Immature natural killer cell (primary cell): ENCODE measurements around the gene ROCK1. TPM values are rescaled to one million over a fixed set of nuclear protein-coding genes. Genes with fewer than 3 reads are reported as not detected.
"Not testable (repeated sequence)": the region's sequence is repeated elsewhere in the genome, so short reads cannot be mapped to it uniquely, and the experiment has no call there.

Experiments
- DNase-seq, 3 donors: peaks; one replicate each; pipeline ENCODE4 v3.0.0; 2022; ENCODE audit warnings: mixed read lengths in 1 of 3
- H3K27ac Mint-ChIP-seq, 6 donors: one replicate each; pipeline ENCODE4 v1.8.0; 2020; ENCODE audit warnings: mixed read lengths in 6 of 6, mild to moderate bottlenecking in 5 of 6, inconsistent platforms in 4 of 6, moderate library complexity in 3 of 6
- H3K27me3 Mint-ChIP-seq, 3 donors: one replicate each; pipeline ENCODE4 v1.8.0; 2020 to 2021; ENCODE audit warnings: low read depth in 3 of 3, mild to moderate bottlenecking in 3 of 3, mixed read lengths in 3 of 3, moderate library complexity in 3 of 3, inconsistent platforms in 1 of 3
- H3K36me3 Mint-ChIP-seq, 3 donors: one replicate each; pipeline ENCODE4 v1.8.0; 2020; ENCODE audit warnings: mixed read lengths in 3 of 3, inconsistent platforms in 2 of 3, mild to moderate bottlenecking in 2 of 3
- H3K4me1 Mint-ChIP-seq, 2 donors: one replicate each; pipeline ENCODE4 v1.8.0; 2020; ENCODE audit warnings: inconsistent platforms in 2 of 2, mild to moderate bottlenecking in 2 of 2, mixed read lengths in 2 of 2, moderate library complexity in 1 of 2
- H3K4me3 Mint-ChIP-seq, 5 donors: one replicate each; pipeline ENCODE4 v1.8.0; 2020; ENCODE audit warnings: mild to moderate bottlenecking in 5 of 5, mixed read lengths in 5 of 5, inconsistent platforms in 3 of 5, moderate library complexity in 3 of 5
- H3K9me3 Mint-ChIP-seq, 6 donors: one replicate each; pipeline ENCODE4 v1.8.0; 2020; ENCODE audit warnings: mild to moderate bottlenecking in 6 of 6, mixed read lengths in 6 of 6, inconsistent platforms in 4 of 6, moderate library complexity in 3 of 6
- polyA plus RNA-seq, 3 donors: library from polyadenylated mRNA; unstranded; fragments of 300-500 nt; fragmentation: Illumina TruSeq; gene quantifications; one replicate each; pipeline ENCODE4 v1.2.3, GENCODE V29; 2021

The ROCK1 gene
- polyA plus RNA-seq: 10 to 100 TPM; 15.3 to 56.7 (median 16.0) TPM

- Mint-ChIP-seq H3K4me3 (no peak within 1 kb of the TSS), H3K27me3 (peaks cover 12 to 23% (median 13%) of the 10 kb centered on the region in 3 donors), H3K9me3 (no peaks in the 10 kb centered on the region), H3K27ac (peak within 1 kb of the TSS; percentile 91 to 97 (median 94)), H3K4me1 (peaks cover 16% of the 10 kb centered on the region in 2 donors), H3K36me3 (no peaks in the 10 kb centered on the region)
- peak; percentile 97 to 98 (median 98) for DNase-seq
Measured at GRCh38 chr18:21111346-21112139, at the start of gene ROCK1. TSS of gene ROCK1 (minus strand) at chr18:21111813. CDS start at chr18:21110910, 903 bp downstream.

- peaks cover 2 to 9% (median 6%) of the 10 kb centered on the region in 3 donors for H3K27me3 Mint-ChIP-seq
- H3K4me3 Mint-ChIP-seq: no peak overlapping the region
- peaks cover 0 to 5% (median 0%) of the 10 kb centered on the region in 3 donors for H3K36me3 Mint-ChIP-seq
- no peak for DNase-seq
- peaks cover 12 to 24% (median 17%) of the 10 kb centered on the region in 6 donors for H3K9me3 Mint-ChIP-seq
- H3K4me1 Mint-ChIP-seq: no peaks in the 10 kb centered on the region
- H3K27ac Mint-ChIP-seq: no peak overlapping the region
Measured at GRCh38 chr18:21155443-21155842, 43.8 kb upstream of the ROCK1 start.

GRCh38 chr18:21146016-21146415 is 34.4 kb upstream of the ROCK1 start:
- no peaks in the 10 kb centered on the region for H3K9me3 Mint-ChIP-seq
- H3K4me1 Mint-ChIP-seq: no peaks in the 10 kb centered on the region
- DNase-seq: no peak
- no peak overlapping the region for H3K4me3 Mint-ChIP-seq
- no peaks in the 10 kb centered on the region for H3K36me3 Mint-ChIP-seq
- H3K27me3 Mint-ChIP-seq: peaks cover 0 to 5% (median under 1%) of the 10 kb centered on the region in 3 donors
- no peak overlapping the region for H3K27ac Mint-ChIP-seq

GRCh38 chr18:21145371-21145770 is 33.8 kb upstream of the ROCK1 start:
- no peak for DNase-seq
- H3K36me3 Mint-ChIP-seq: no peaks in the 10 kb centered on the region
- no peaks in the 10 kb centered on the region for H3K4me1 Mint-ChIP-seq
- H3K4me3 Mint-ChIP-seq: no peak overlapping the region
- H3K9me3 Mint-ChIP-seq: no peaks in the 10 kb centered on the region
- H3K27ac Mint-ChIP-seq: no peak overlapping the region
- H3K27me3 Mint-ChIP-seq: peaks cover 0 to 5% (median 0%) of the 10 kb centered on the region in 3 donors

- H3K27me3 Mint-ChIP-seq: peaks cover 0 to 1% (median 0%) of the 10 kb centered on the region in 3 donors
- no peaks in the 10 kb centered on the region for H3K9me3 Mint-ChIP-seq
- DNase-seq: no peak
- H3K36me3 Mint-ChIP-seq: no peaks in the 10 kb centered on the region
- H3K4me3 Mint-ChIP-seq: no peak overlapping the region
- no peak overlapping the region for H3K27ac Mint-ChIP-seq
- H3K4me1 Mint-ChIP-seq: no peaks in the 10 kb centered on the region
Measured at GRCh38 chr18:21141668-21142422, 30.2 kb upstream of the ROCK1 start.

GRCh38 chr18:21137719-21138488 is 26.3 kb upstream of the ROCK1 start:
- not testable (repeated sequence) for H3K9me3 Mint-ChIP-seq, H3K27me3 Mint-ChIP-seq

GRCh38 chr18:21134895-21135294 is 23.3 kb upstream of the ROCK1 start:
- no peak overlapping the region for H3K27ac Mint-ChIP-seq
- H3K36me3 Mint-ChIP-seq: no peaks in the 10 kb centered on the region
- H3K9me3 Mint-ChIP-seq: no peaks in the 10 kb centered on the region
- no peak overlapping the region for H3K4me3 Mint-ChIP-seq
- H3K27me3 Mint-ChIP-seq: peaks cover 2 to 6% (median 6%) of the 10 kb centered on the region in 3 donors
- DNase-seq: peak in 2 of 3 donors; percentile 22 to 31
- H3K4me1 Mint-ChIP-seq: no peaks in the 10 kb centered on the region

More at GRCh38 chr18:21137719-21138488, 26.3 kb upstream of the ROCK1 start:
- H3K36me3 Mint-ChIP-seq, H3K4me3 Mint-ChIP-seq, DNase-seq, H3K4me1 Mint-ChIP-seq, H3K27ac Mint-ChIP-seq: not testable (repeated sequence)

GRCh38 chr18:21132398-21132918 is 20.8 kb upstream of the ROCK1 start:
- Mint-ChIP-seq H3K27me3 (peaks cover 6 to 8% (median 7%) of the 10 kb centered on the region in 3 donors), H3K9me3 (no peaks in the 10 kb centered on the region), H3K36me3 (no peaks in the 10 kb centered on the region), H3K27ac (no peak overlapping the region), H3K4me1 (no peaks in the 10 kb centered on the region), H3K4me3 (no peak overlapping the region)
- DNase-seq: no peak

GRCh38 chr18:21131698-21132227 is 20.1 kb upstream of the ROCK1 start:
- Mint-ChIP-seq H3K36me3 (no peaks in the 10 kb centered on the region), H3K27me3 (peaks cover 4 to 13% (median 7%) of the 10 kb centered on the region in 3 donors), H3K9me3 (no peaks in the 10 kb centered on the region), H3K27ac (no peak overlapping the region), H3K4me3 (no peak overlapping the region), H3K4me1 (no peaks in the 10 kb centered on the region)
- no peak for DNase-seq

GRCh38 chr18:21129566-21130216 is 18.1 kb upstream of the ROCK1 start:
- Mint-ChIP-seq H3K36me3 (no peaks in the 10 kb centered on the region), H3K9me3 (no peaks in the 10 kb centered on the region), H3K27me3 (peaks cover 2 to 13% (median 7%) of the 10 kb centered on the region in 3 donors), H3K4me1 (no peaks in the 10 kb centered on the region), H3K27ac (no peak overlapping the region), H3K4me3 (no peak overlapping the region)
- no peak for DNase-seq

- DNase-seq: no peak
- peak overlapping the region in 2 of 6 donors; percentile 0 to 5 for H3K27ac Mint-ChIP-seq
- no peaks in the 10 kb centered on the region for H3K9me3 Mint-ChIP-seq
- no peaks in the 10 kb centered on the region for H3K36me3 Mint-ChIP-seq
- peaks cover 0 to 6% of the 10 kb centered on the region in 2 donors for H3K4me1 Mint-ChIP-seq
- peaks cover 0 to 4% (median 2%) of the 10 kb centered on the region in 3 donors for H3K27me3 Mint-ChIP-seq
- no peak overlapping the region for H3K4me3 Mint-ChIP-seq
Measured at GRCh38 chr18:21123290-21123926, 11.8 kb upstream of the ROCK1 start.

- H3K4me3 Mint-ChIP-seq: no peak overlapping the region
- no peak overlapping the region for H3K27ac Mint-ChIP-seq
Measured at GRCh38 chr18:21118806-21119205, 7.2 kb upstream of the ROCK1 start.

More at GRCh38 chr18:21118806-21119205, 7.2 kb upstream of the ROCK1 start:
- H3K27me3 Mint-ChIP-seq: peaks cover 0 to 6% (median 0%) of the 10 kb centered on the region in 3 donors
- no peaks in the 10 kb centered on the region for H3K36me3 Mint-ChIP-seq
- H3K4me1 Mint-ChIP-seq: peaks cover 0 to 4% of the 10 kb centered on the region in 2 donors
- no peak for DNase-seq
- H3K9me3 Mint-ChIP-seq: no peaks in the 10 kb centered on the region
